HEK293 (cell line): ENCODE results near the gene INSYN1.

Source experiments
- ELK4 ChIP-seq: IDR thresholded peaks from 2 replicates; pipeline ENCODE4 v1.6.1; 2011; ENCODE audit warnings: mild to moderate bottlenecking, low read depth, low read length, borderline replicate concordance
- GLI4 ChIP-seq: fragments of 450-650 bp; formaldehyde crosslinking; IDR thresholded peaks from 2 replicates; pipeline ENCODE4 v1.5.1; 2016; ENCODE audit warnings: missing biosample characterization, missing genetic modification characterization
- GLIS1 ChIP-seq: fragments of 450-650 bp; formaldehyde crosslinking; IDR thresholded peaks from 2 replicates; pipeline ENCODE4 v1.5.1; 2016; ENCODE audit warnings: missing biosample characterization, missing genetic modification characterization
- SP2 ChIP-seq: fragments of 450-650 bp; formaldehyde crosslinking; IDR thresholded peaks from 2 replicates; pipeline ENCODE4 v1.5.1; 2016; ENCODE audit warnings: missing biosample characterization, missing genetic modification characterization
- ZBTB21 ChIP-seq: fragments of 450-650 bp; formaldehyde crosslinking; IDR thresholded peaks from 2 replicates; pipeline ENCODE4 v1.5.1; 2017; ENCODE audit warnings: missing biosample characterization, missing genetic modification characterization
- ZNF214 ChIP-seq: fragments of 450-650 bp; formaldehyde crosslinking; IDR thresholded peaks from 2 replicates; pipeline ENCODE4 v1.5.1; 2017; ENCODE audit warnings: missing biosample characterization, mild to moderate bottlenecking, missing genetic modification characterization, borderline replicate concordance
- ZNF221 ChIP-seq: fragments of 450-650 bp; formaldehyde crosslinking; IDR thresholded peaks from 2 replicates; pipeline ENCODE4 v1.5.1; 2017; ENCODE audit warnings: missing biosample characterization, missing genetic modification characterization, borderline replicate concordance
- ZNF23 ChIP-seq: fragments of 450-650 bp; formaldehyde crosslinking; IDR thresholded peaks from 2 replicates; pipeline ENCODE4 v1.5.1; 2016; ENCODE audit warnings: missing biosample characterization, missing genetic modification characterization, borderline replicate concordance
- ZNF548 ChIP-seq: fragments of 450-650 bp; formaldehyde crosslinking; IDR thresholded peaks from 2 replicates; pipeline ENCODE4 v1.5.1; 2016; ENCODE audit warnings: missing biosample characterization, missing genetic modification characterization
- ZNF558 ChIP-seq: fragments of 450-650 bp; formaldehyde crosslinking; IDR thresholded peaks from 2 replicates; pipeline ENCODE4 v1.5.1; 2016; ENCODE audit warnings: missing biosample characterization, missing genetic modification characterization
- ZNF596 ChIP-seq: fragments of 450-650 bp; IDR thresholded peaks from 2 replicates; pipeline ENCODE4 v1.5.0; 2018; ENCODE audit warnings: missing biosample characterization, mild to moderate bottlenecking, missing genetic modification characterization, moderate library complexity
- ZNF621 ChIP-seq: fragments of 450-650 bp; formaldehyde crosslinking; IDR thresholded peaks from 2 replicates; pipeline ENCODE4 v1.5.1; 2017; ENCODE audit warnings: missing biosample characterization, missing genetic modification characterization
- ZNF639 ChIP-seq: fragments of 450-650 bp; formaldehyde crosslinking; IDR thresholded peaks from 2 replicates; pipeline ENCODE4 v1.5.1; 2016; ENCODE audit warnings: missing biosample characterization, missing genetic modification characterization
- ZNF785 ChIP-seq: fragments of 450-650 bp; formaldehyde crosslinking; IDR thresholded peaks from 2 replicates; pipeline ENCODE4 v1.5.1; 2016; ENCODE audit warnings: missing biosample characterization, missing genetic modification characterization
- ZSCAN23 ChIP-seq: fragments of 450-650 bp; formaldehyde crosslinking; IDR thresholded peaks from 2 replicates; pipeline ENCODE4 v1.5.1; 2016; ENCODE audit warnings: missing biosample characterization, missing genetic modification characterization
- TF ChIP-seq, protein P1 (sequence below): fragments of 450-650 bp; formaldehyde crosslinking; IDR thresholded peaks from 2 replicates; pipeline ENCODE4 v1.5.1; 2016; ENCODE audit warnings: missing biosample characterization, missing genetic modification characterization
- TF ChIP-seq, protein P2 (sequence below): fragments of 450-650 bp; formaldehyde crosslinking; IDR thresholded peaks from 2 replicates; pipeline ENCODE4 v1.5.1; 2017; ENCODE audit warnings: missing biosample characterization, missing genetic modification characterization
- TF ChIP-seq, protein P3 (sequence below): fragments of 450-650 bp; formaldehyde crosslinking; IDR thresholded peaks from 2 replicates; pipeline ENCODE4 v1.5.1; 2016; ENCODE audit warnings: missing biosample characterization, missing genetic modification characterization
- TF ChIP-seq, protein P4 (sequence below): fragments of 450-650 bp; formaldehyde crosslinking; conservative IDR thresholded peaks from 2 replicates; pipeline ENCODE4 v1.5.1; 2016; ENCODE audit warnings: low read depth, missing biosample characterization, missing genetic modification characterization
- TF ChIP-seq, protein P5 (sequence below): fragments of 450-650 bp; formaldehyde crosslinking; conservative IDR thresholded peaks from 2 replicates; pipeline ENCODE4 v1.5.1; 2016; ENCODE audit warnings: low read depth, missing biosample characterization, missing genetic modification characterization

The INSYN1 gene

GRCh38 chr15:73753250-73754130 is at the start of gene INSYN1 (continued):
- TF ChIP-seq ELK4 (no peak), ZNF214 (no peak), ZNF621 (tag by site-specific recombination) (no peak), SP2 (tag by site-specific recombination) (no peak), ZNF558 (tag by site-specific recombination) (no peak), ZNF785 (tag by site-specific recombination) (no peak), ZNF639 (no peak), ZNF221 (tag by site-specific recombination) (no peak), GLI4 (tag by site-specific recombination) (no peak), ZSCAN23 (tag by site-specific recombination) (no peak), GLIS1 (tag by site-specific recombination) (peak; percentile 86), ZNF548 (tag by site-specific recombination) (no peak), ZNF23 (tag by site-specific recombination) (no peak), ZNF596 (tag by site-specific recombination) (no peak), ZBTB21 (tag by site-specific recombination) (no peak)
- TF ChIP-seq, protein P1, sequence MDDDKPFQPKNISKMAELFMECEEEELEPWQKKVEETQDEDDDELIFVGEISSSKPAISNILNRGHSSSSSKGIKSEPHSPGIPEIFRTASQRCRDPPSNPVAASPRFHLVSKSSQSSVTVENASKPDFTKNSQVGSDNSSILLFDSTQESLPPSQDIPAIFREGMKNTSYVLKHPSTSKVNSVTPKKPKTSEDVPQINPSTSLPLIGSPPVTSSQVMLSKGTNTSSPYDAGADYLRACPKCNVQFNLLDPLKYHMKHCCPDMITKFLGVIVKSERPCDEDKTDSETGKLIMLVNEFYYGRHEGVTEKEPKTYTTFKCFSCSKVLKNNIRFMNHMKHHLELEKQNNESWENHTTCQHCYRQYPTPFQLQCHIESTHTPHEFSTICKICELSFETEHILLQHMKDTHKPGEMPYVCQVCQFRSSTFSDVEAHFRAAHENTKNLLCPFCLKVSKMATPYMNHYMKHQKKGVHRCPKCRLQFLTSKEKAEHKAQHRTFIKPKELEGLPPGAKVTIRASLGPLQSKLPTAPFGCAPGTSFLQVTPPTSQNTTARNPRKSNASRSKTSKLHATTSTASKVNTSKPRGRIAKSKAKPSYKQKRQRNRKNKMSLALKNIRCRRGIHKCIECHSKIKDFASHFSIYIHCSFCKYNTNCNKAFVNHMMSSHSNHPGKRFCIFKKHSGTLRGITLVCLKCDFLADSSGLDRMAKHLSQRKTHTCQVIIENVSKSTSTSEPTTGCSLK (tag by site-specific recombination): no peak
- TF ChIP-seq, protein P2, sequence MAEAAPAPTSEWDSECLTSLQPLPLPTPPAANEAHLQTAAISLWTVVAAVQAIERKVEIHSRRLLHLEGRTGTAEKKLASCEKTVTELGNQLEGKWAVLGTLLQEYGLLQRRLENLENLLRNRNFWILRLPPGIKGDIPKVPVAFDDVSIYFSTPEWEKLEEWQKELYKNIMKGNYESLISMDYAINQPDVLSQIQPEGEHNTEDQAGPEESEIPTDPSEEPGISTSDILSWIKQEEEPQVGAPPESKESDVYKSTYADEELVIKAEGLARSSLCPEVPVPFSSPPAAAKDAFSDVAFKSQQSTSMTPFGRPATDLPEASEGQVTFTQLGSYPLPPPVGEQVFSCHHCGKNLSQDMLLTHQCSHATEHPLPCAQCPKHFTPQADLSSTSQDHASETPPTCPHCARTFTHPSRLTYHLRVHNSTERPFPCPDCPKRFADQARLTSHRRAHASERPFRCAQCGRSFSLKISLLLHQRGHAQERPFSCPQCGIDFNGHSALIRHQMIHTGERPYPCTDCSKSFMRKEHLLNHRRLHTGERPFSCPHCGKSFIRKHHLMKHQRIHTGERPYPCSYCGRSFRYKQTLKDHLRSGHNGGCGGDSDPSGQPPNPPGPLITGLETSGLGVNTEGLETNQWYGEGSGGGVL (tag by site-specific recombination): peak; percentile 44
- TF ChIP-seq, protein P3, sequence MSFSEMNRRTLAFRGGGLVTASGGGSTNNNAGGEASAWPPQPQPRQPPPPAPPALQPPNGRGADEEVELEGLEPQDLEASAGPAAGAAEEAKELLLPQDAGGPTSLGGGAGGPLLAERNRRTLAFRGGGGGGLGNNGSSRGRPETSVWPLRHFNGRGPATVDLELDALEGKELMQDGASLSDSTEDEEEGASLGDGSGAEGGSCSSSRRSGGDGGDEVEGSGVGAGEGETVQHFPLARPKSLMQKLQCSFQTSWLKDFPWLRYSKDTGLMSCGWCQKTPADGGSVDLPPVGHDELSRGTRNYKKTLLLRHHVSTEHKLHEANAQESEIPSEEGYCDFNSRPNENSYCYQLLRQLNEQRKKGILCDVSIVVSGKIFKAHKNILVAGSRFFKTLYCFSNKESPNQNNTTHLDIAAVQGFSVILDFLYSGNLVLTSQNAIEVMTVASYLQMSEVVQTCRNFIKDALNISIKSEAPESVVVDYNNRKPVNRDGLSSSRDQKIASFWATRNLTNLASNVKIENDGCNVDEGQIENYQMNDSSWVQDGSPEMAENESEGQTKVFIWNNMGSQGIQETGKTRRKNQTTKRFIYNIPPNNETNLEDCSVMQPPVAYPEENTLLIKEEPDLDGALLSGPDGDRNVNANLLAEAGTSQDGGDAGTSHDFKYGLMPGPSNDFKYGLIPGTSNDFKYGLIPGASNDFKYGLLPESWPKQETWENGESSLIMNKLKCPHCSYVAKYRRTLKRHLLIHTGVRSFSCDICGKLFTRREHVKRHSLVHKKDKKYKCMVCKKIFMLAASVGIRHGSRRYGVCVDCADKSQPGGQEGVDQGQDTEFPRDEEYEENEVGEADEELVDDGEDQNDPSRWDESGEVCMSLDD (tag by site-specific recombination): no peak; the same call in 1 of the 2 replicates
- TF ChIP-seq, protein P4, sequence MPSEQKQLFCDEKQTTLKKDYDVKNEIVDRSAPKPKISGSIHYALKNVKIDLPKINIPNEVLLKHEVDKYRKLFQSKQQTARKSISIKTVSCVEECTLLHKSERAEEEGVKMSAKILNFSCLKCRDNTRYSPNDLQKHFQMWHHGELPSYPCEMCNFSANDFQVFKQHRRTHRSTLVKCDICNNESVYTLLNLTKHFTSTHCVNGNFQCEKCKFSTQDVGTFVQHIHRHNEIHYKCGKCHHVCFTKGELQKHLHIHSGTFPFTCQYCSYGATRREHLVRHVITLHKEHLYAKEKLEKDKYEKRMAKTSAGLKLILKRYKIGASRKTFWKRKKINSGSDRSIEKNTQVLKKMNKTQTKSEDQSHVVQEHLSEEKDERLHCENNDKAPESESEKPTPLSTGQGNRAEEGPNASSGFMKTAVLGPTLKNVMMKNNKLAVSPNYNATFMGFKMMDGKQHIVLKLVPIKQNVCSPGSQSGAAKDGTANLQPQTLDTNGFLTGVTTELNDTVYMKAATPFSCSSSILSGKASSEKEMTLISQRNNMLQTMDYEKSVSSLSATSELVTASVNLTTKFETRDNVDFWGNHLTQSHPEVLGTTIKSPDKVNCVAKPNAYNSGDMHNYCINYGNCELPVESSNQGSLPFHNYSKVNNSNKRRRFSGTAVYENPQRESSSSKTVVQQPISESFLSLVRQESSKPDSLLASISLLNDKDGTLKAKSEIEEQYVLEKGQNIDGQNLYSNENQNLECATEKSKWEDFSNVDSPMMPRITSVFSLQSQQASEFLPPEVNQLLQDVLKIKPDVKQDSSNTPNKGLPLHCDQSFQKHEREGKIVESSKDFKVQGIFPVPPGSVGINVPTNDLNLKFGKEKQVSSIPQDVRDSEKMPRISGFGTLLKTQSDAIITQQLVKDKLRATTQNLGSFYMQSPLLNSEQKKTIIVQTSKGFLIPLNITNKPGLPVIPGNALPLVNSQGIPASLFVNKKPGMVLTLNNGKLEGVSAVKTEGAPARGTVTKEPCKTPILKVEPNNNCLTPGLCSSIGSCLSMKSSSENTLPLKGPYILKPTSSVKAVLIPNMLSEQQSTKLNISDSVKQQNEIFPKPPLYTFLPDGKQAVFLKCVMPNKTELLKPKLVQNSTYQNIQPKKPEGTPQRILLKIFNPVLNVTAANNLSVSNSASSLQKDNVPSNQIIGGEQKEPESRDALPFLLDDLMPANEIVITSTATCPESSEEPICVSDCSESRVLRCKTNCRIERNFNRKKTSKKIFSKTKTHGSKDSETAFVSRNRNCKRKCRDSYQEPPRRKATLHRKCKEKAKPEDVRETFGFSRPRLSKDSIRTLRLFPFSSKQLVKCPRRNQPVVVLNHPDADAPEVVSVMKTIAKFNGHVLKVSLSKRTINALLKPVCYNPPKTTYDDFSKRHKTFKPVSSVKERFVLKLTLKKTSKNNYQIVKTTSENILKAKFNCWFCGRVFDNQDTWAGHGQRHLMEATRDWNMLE (tag by site-specific recombination): no peak
- TF ChIP-seq, protein P5, sequence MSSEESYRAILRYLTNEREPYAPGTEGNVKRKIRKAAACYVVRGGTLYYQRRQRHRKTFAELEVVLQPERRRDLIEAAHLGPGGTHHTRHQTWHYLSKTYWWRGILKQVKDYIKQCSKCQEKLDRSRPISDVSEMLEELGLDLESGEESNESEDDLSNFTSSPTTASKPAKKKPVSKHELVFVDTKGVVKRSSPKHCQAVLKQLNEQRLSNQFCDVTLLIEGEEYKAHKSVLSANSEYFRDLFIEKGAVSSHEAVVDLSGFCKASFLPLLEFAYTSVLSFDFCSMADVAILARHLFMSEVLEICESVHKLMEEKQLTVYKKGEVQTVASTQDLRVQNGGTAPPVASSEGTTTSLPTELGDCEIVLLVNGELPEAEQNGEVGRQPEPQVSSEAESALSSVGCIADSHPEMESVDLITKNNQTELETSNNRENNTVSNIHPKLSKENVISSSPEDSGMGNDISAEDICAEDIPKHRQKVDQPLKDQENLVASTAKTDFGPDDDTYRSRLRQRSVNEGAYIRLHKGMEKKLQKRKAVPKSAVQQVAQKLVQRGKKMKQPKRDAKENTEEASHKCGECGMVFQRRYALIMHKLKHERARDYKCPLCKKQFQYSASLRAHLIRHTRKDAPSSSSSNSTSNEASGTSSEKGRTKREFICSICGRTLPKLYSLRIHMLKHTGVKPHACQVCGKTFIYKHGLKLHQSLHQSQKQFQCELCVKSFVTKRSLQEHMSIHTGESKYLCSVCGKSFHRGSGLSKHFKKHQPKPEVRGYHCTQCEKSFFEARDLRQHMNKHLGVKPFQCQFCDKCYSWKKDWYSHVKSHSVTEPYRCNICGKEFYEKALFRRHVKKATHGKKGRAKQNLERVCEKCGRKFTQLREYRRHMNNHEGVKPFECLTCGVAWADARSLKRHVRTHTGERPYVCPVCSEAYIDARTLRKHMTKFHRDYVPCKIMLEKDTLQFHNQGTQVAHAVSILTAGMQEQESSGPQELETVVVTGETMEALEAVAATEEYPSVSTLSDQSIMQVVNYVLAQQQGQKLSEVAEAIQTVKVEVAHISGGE: peak; percentile 88
